GM19463 (cell line): ENCODE measurements around the gene GSAP.

Source experiments
- ATAC-seq: cut with Tn5 transposase; IDR thresholded peaks from one replicate; pipeline ENCODE4 v1.9.1; 2021; ENCODE audit warnings: mild to moderate bottlenecking, moderate library complexity; ENCODE audit not compliant: unreplicated experiment

Gene GSAP

DNA sequence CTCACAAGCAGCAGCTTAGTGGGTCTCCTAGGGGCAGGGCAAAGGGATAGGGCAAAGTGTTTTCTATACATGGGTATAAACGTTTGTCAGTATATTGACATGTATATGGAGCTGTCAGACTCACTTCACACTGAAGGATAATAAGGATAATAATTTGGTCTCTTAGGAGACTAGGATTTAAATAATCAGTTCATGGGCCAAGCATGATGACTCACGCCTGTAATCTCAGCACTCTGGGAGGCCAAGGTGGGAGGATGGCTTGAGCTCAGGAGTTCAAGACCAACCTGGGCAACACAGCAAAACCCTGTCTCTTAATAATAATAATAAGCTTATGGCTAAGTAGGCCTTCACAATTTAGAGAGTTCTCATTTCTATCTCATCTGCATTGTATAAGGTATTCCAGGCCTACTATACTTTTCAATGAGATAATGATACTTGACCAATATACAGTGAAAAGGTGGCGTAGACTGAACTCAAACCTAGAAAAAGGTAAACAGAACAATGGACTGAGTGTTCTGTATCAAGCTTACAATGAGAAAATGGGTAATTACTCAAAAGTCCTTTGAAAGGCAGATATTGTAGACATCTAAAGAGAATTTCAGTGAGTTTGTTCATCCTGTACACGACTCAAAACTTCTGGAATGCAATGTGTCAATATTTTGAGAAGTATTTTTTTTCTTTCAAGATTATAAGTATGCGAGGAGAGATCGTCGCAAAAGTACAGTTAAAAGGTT is 7.0 kb downstream of the GSAP start:
- ATAC-seq = no peak

DNA sequence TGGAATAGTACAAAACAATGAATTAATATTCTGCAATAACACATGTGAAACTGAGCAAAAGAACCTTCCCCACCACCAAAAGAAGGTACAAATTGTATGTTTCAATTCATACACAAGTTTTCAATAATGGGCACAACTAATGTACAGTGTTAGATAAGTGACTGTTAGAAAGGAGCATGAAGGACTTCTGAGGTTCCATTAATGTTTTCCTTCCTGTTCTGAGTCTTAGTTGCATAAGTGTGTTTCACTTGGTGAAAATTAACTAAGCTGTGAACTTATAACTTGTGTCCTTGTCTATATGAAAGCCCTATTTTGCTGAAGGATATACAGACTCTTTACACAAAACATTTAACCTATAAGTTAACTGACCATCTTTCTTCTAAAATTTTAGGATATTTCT is 8.2 kb downstream of the GSAP start:
- peak; percentile 51 for ATAC-seq

DNA sequence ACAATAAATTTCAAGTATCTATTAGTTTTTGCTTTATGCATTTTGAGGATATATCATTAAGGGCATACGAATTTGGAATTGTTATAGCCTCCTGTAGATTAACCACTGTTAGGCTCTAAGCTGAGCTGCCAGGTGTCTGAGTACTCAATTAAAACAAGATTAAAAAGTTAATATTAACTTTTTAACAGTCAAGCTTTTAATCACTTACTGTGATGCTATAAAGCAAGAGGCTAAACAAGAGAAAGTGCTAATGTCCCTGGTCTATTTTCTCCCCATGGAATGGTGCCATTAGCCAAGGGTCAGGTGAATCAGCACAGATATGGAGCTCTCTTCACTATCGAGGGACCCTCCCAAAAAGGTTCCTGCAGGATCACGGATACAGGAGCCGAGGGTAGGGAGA is 9.7 kb downstream of the GSAP start:
- no peak for ATAC-seq

DNA sequence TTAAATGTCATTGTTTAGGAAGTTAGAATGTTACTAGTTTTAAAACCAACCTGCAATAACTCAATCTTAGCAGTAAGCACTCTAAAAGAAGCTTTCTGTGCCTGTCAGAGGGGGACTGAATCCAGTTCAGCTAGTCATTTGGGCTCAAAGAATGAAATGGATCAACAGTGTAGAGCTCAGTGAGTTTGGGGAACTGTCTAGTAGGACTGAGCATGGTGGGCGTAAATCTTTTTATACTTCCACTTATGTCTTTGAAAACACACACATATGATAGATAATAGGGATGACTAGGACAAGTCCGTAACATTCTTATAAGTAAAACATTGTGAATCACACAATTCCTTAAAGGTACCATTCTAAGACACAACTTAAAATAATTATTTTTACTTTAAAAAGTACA is 11.5 kb downstream of the GSAP start:
- no peak for ATAC-seq

DNA sequence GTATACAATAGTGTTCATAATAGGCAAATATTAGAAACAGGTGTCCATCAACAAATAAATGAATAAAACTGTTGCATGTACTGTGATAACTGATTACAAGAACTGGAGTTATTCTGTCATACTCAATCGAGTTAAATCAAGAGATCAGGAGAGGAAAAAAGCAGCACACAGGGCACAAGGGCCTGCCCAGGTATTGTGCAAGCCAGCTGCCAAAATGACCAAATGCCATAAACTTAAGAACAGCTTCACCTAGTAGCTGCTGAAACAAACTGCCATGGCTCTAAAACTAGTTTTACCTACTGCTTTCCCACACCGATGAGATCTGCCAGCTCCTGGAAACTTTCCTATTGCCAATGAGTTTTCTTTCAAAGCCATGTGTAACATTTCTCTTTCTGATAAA is 12.2 kb downstream of the GSAP start:
- ATAC-seq = no peak

- no peak for ATAC-seq
Observed at GRCh38 chr7:77402818-77403217, 13.3 kb downstream of the GSAP start.

- no peak for ATAC-seq
Observed at GRCh38 chr7:77401002-77401401, 15.1 kb downstream of the GSAP start.

- no peak for ATAC-seq
Observed at GRCh38 chr7:77399816-77400215, 16.3 kb downstream of the GSAP start.

GRCh38 chr7:77396894-77397547 is 19.1 kb downstream of the GSAP start:
- no peak for ATAC-seq

- ATAC-seq = no peak
Observed at GRCh38 chr7:77395626-77396025, 20.5 kb downstream of the GSAP start.

- ATAC-seq = no peak
Observed at GRCh38 chr7:77393954-77394353, 22.2 kb downstream of the GSAP start.

- peak; percentile 95 for ATAC-seq
Observed at GRCh38 chr7:77393261-77393660, 22.9 kb downstream of the GSAP start.

- peak; percentile 38 for ATAC-seq
Observed at GRCh38 chr7:77391230-77391629, 24.9 kb downstream of the GSAP start.

DNA sequence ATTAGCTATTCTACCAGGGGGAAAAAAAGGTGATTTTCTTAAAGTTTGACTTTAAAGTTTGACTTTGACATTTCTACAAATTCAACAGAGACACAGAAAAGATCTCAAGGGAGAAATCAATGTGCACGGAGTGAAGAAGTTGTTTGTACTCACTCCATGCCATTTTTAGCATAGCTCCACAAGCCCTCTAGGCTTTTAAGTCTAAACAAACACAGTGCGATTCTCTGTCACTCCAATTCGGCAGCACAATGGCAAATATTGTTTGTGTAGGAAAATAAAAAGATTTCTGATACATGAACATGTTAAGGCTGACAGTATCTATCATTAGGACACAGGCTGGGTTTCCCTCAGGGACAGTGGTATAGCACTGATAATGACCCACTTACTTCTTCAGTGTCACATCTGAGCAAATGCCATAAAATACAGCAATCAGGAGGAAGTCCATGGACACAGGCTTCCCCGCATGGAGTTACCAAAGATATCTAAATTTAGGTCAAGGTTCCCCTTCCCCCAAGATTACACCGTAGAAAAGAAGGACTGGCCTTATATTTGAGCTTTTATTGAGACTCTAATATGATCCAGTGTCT is 28.0 kb downstream of the GSAP start:
- ATAC-seq = no peak

- no peak for ATAC-seq
Observed at GRCh38 chr7:77386165-77386822, 29.9 kb downstream of the GSAP start.

DNA sequence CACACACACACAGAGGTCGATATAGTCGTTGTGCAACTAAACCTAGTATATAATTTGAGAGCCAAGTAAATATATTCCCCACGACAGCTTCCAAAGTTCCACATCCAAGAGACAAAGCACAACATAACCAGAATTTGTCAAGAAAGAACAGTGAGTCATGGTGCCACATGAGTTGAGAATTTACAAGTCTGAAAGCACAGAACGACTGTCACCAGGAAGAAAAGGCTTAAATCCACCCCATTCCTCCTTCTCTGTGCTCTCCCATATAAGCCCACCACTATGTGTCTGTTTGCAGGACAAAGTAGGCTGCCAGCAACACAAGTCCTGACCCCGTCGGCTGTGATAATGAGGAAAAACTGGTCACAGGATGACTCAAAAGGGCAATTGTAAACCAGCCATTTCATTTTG is 32.8 kb downstream of the GSAP start:
- no peak for ATAC-seq

DNA sequence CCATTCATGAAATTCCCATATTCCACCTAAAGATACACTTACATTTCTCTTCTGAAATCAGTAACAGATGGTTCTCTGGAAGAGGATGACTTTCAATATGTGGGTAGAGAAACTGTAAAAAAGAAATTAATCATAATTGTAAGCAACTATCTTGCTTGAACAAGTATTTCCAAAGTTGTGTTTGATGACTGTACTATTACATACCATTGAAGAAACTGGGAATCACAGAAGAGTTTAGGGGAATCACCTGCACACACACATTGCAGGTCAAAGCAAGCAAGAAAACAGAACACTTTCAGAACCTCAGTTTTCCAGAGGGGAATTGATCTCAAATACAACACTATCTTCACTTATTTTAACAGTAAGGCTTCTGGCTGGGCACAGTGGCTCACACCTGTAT is 33.6 kb downstream of the GSAP start:
- no peak for ATAC-seq

GRCh38 chr7:77378584-77378983 is 37.6 kb downstream of the GSAP start:
- no peak for ATAC-seq

- ATAC-seq = peak; percentile 72
Observed at GRCh38 chr7:77370606-77371005, 45.5 kb downstream of the GSAP start.

DNA sequence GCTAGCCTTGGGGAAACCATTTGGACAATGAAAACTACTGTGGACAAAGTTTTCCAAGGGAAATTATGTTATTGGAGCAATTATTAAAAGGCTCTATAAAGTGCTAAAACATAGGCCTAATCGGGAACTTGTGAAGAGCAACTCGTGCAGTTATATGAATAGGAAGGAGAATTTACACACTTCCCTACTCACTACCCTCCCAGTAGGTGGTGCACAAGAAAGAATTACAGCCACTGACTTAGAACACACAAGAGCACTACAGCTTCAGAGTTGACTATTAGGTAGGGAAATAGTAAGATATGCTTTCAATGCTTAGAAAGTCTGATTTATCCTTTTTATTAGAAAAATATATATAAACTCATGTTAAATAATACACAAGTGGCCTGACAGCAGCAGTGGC is 47.2 kb downstream of the GSAP start:
- no peak for ATAC-seq

DNA sequence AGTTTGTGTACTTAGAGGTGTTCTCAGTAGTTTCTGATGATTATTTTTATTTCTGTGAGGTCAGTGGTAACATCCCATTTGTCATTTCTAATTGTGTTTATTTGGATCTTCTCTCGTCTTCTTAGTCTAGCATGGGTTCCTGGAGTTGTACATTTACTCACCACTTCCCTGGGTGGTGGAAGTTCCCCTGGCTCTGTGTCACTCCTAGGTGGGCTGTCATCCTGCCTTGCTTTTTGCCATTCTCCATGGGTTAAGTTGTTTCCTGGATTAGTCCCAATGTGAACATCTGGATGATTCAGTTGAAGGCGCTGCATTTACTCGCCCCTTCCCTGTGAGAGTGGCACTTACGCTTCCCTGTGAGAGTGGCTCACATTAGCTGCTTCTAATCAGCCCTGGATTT is 48.2 kb downstream of the GSAP start:
- no peak for ATAC-seq

- no peak for ATAC-seq
Observed at GRCh38 chr7:77362905-77363304, 53.2 kb downstream of the GSAP start.
